ENCODE data around the gene FMN2. TPM values are rescaled to one million over a fixed set of nuclear protein-coding genes. Genes with fewer than 3 reads are reported as not detected.

The FMN2 gene
- total and polyA plus RNA-seq, 4 donors = 0.14 to 2.7 (median 1.2) TPM

GRCh38 chr1:240295811-240296210, 204.1 kb downstream of the FMN2 start:
- Histone ChIP-seq H3K36me3 (ENCODE audit: control insufficient read depth in 4 of 4, insufficient read depth in 4 of 4, low read length in 4 of 4) (no peaks in the 10 kb centered on the region), H3K27me3 (ENCODE audit: control insufficient read depth in 3 of 3, insufficient read depth in 3 of 3, low read length in 2 of 3) (no peaks in the 10 kb centered on the region), H3K4me3 (no peak overlapping the region), H3K9ac (ENCODE audit: insufficient read depth in 1 of 2, low read length in 2 of 2) (no peak overlapping the region), H3K4me1 (ENCODE audit: control insufficient read depth in 5 of 5, insufficient read depth in 5 of 5, low read length in 5 of 5) (peaks cover 0 to 5% (median 0%) of the 10 kb centered on the region in 5 donors), H3K9me3 (ENCODE audit: control insufficient read depth in 4 of 4, insufficient read depth in 3 of 4, low read length in 3 of 4) (peaks cover 0 to 3% (median 0%) of the 10 kb centered on the region in 4 donors), H3K27ac (ENCODE audit: low read depth in 1 of 2, low read length in 1 of 2) (no peak overlapping the region)
- ATAC-seq (ENCODE audit: insufficient read depth, low FRiP score) (no peak), DNase-seq (no peak)
- TF ChIP-seq CTCF (IDR thresholded peaks at IDR 0.05; ENCODE audit: control extremely low read depth, extremely low read depth) = no peak
- 92 to 96% methylated on average over 2 of the region's 2 CpGs for WGBS, 2 donors

- no peaks in the 10 kb centered on the region for H3K27me3 ChIP-seq (ENCODE audit: control insufficient read depth in 3 of 3, insufficient read depth in 3 of 3, low read length in 2 of 3)
- H3K36me3 ChIP-seq (ENCODE audit: control insufficient read depth in 4 of 4, insufficient read depth in 4 of 4, low read length in 4 of 4) = no peaks in the 10 kb centered on the region
- no peak for TF ChIP-seq CTCF (IDR thresholded peaks at IDR 0.05; ENCODE audit: control extremely low read depth, extremely low read depth)
- no peak overlapping the region for H3K27ac ChIP-seq (ENCODE audit: low read depth in 1 of 2, low read length in 1 of 2)
- WGBS, 2 donors = 75 to 82% methylated on average over 5 of the region's 5 CpGs
- no peak overlapping the region for H3K9ac ChIP-seq (ENCODE audit: insufficient read depth in 1 of 2, low read length in 2 of 2)
- peaks cover 0 to 12% (median 1%) of the 10 kb centered on the region in 4 donors for H3K9me3 ChIP-seq (ENCODE audit: control insufficient read depth in 4 of 4, insufficient read depth in 3 of 4, low read length in 3 of 4)
- no peak overlapping the region for H3K4me3 ChIP-seq
- H3K4me1 ChIP-seq (ENCODE audit: control insufficient read depth in 5 of 5, insufficient read depth in 5 of 5, low read length in 5 of 5) = no peaks in the 10 kb centered on the region
- no peak for ATAC-seq (ENCODE audit: insufficient read depth, low FRiP score)
- DNase-seq = no peak
Measured at GRCh38 chr1:240304466-240304865, 212.8 kb downstream of the FMN2 start.

- no peak overlapping the region for H3K4me3 ChIP-seq
- H3K36me3 ChIP-seq (ENCODE audit: control insufficient read depth in 4 of 4, insufficient read depth in 4 of 4, low read length in 4 of 4) = no peaks in the 10 kb centered on the region
- H3K4me1 ChIP-seq (ENCODE audit: control insufficient read depth in 5 of 5, insufficient read depth in 5 of 5, low read length in 5 of 5) = peaks cover 0 to 2% (median 0%) of the 10 kb centered on the region in 5 donors
- no peak overlapping the region for H3K9ac ChIP-seq (ENCODE audit: insufficient read depth in 1 of 2, low read length in 2 of 2)
- TF ChIP-seq CTCF (IDR thresholded peaks at IDR 0.05; ENCODE audit: control extremely low read depth, extremely low read depth) = no peak
- no peak overlapping the region for H3K27ac ChIP-seq (ENCODE audit: low read depth in 1 of 2, low read length in 1 of 2)
- ATAC-seq (ENCODE audit: insufficient read depth, low FRiP score) (no peak), DNase-seq (no peak)
- H3K9me3 ChIP-seq (ENCODE audit: control insufficient read depth in 4 of 4, insufficient read depth in 3 of 4, low read length in 3 of 4) = peaks cover 0 to 9% (median 1%) of the 10 kb centered on the region in 4 donors
- 56 to 75% methylated on average over 2 of the region's 2 CpGs for WGBS, 2 donors
- no peaks in the 10 kb centered on the region for H3K27me3 ChIP-seq (ENCODE audit: control insufficient read depth in 3 of 3, insufficient read depth in 3 of 3, low read length in 2 of 3)
Measured at GRCh38 chr1:240306673-240307072, 215.0 kb downstream of the FMN2 start.

GRCh38 chr1:240308096-240308495, 216.4 kb downstream of the FMN2 start:
- no peak overlapping the region for H3K27ac ChIP-seq (ENCODE audit: low read depth in 1 of 2, low read length in 1 of 2)
- no peak overlapping the region for H3K9ac ChIP-seq (ENCODE audit: insufficient read depth in 1 of 2, low read length in 2 of 2)
- H3K4me3 ChIP-seq = no peak overlapping the region
- no peaks in the 10 kb centered on the region for H3K36me3 ChIP-seq (ENCODE audit: control insufficient read depth in 4 of 4, insufficient read depth in 4 of 4, low read length in 4 of 4)
- no peaks in the 10 kb centered on the region for H3K27me3 ChIP-seq (ENCODE audit: control insufficient read depth in 3 of 3, insufficient read depth in 3 of 3, low read length in 2 of 3)
- H3K9me3 ChIP-seq (ENCODE audit: control insufficient read depth in 4 of 4, insufficient read depth in 3 of 4, low read length in 3 of 4) = peaks cover 0 to 6% (median 0%) of the 10 kb centered on the region in 4 donors
- peaks cover 0 to 2% (median 0%) of the 10 kb centered on the region in 5 donors for H3K4me1 ChIP-seq (ENCODE audit: control insufficient read depth in 5 of 5, insufficient read depth in 5 of 5, low read length in 5 of 5)
- TF ChIP-seq CTCF (IDR thresholded peaks at IDR 0.05; ENCODE audit: control extremely low read depth, extremely low read depth) = no peak
- DNase-seq = peak in 1 of 3 donors; percentile 16
- no peak for ATAC-seq (ENCODE audit: insufficient read depth, low FRiP score)
- 73 to 83% methylated on average over 3 of the region's 3 CpGs for WGBS, 2 donors
